H1 (cell line): ENCODE measurements around the gene PHOX2A. TPM values are rescaled to one million over a fixed set of nuclear protein-coding genes. Genes with fewer than 3 reads are reported as not detected.
A peak's percentile ranks its signal among the peaks of the same experiment; 100 is the strongest.

ENCODE experiments used
- CTCF ChIA-PET: fragments of 300-600 bp; sonication (Branson Sonifier 250); formaldehyde crosslinking; loops from one replicate; lab custom pipeline; 2021; ENCODE audit not compliant: partially characterized antibody; lab: Charles Lee
- POLR2A ChIA-PET: fragments of 300-600 bp; sonication (Branson Sonifier 250); formaldehyde crosslinking; loops from one replicate; lab custom pipeline; 2021; ENCODE audit warnings: inconsistent platforms; ENCODE audit not compliant: partially characterized antibody; lab: Charles Lee
- DNase-seq, 2 experiments: peaks; one replicate each; pipeline versions ENCODE4 v3.0.0 to v3.0.0-alpha.2; 2010 to 2022; ENCODE audit warnings: low spot score in 2 of 2, low read depth in 1 of 2, mixed read lengths in 1 of 2
- FAIRE-seq: peaks from 2 replicates; lab custom pipeline; 2011; peaks lifted over from hg19 to GRCh38; lab: Jason Lieb, UNC
- H2AFZ ChIP-seq: 2 replicates; pipeline ENCODE4 v1.8.1; 2012; ENCODE audit warnings: low read length, inconsistent platforms
- H2AK5ac ChIP-seq: 2 replicates; pipeline ENCODE4 v1.6.1; 2013; ENCODE audit warnings: low read depth, low read length
- H2BK120ac ChIP-seq: replicated peaks from 2 replicates; pipeline ENCODE3; 2013; ENCODE audit warnings: low read depth, low read length, inconsistent platforms
- H2BK12ac ChIP-seq: 2 replicates; pipeline ENCODE4 v1.6.1; 2013; ENCODE audit warnings: low read depth, low read length
- H2BK15ac ChIP-seq: 2 replicates; pipeline ENCODE4 v1.6.1; 2013; ENCODE audit warnings: low read length
- H2BK20ac ChIP-seq: 2 replicates; pipeline ENCODE4 v1.6.1; 2013; ENCODE audit warnings: low read length
- H2BK5ac ChIP-seq: 2 replicates; pipeline ENCODE4 v1.6.1; 2013; ENCODE audit warnings: low read depth, low read length
- H3K14ac ChIP-seq: 2 replicates; pipeline ENCODE4 v1.6.1; 2013; ENCODE audit warnings: inconsistent platforms; ENCODE audit not compliant: insufficient read length
- H3K18ac ChIP-seq: 2 replicates; pipeline ENCODE4 v1.6.1; 2013; ENCODE audit warnings: low read length; ENCODE audit errors: extremely low read depth
- H3K23ac ChIP-seq: 2 replicates; pipeline ENCODE4 v1.6.1; 2013; ENCODE audit warnings: inconsistent platforms; ENCODE audit not compliant: insufficient read length
- H3K23me2 ChIP-seq: 2 replicates; pipeline ENCODE4 v1.6.1; 2013; ENCODE audit warnings: low read depth, low read length
- H3K27ac ChIP-seq: 2 replicates; pipeline ENCODE4 v1.6.1; 2011; ENCODE audit warnings: low read depth, low read length, inconsistent platforms
- H3K27me3 ChIP-seq, 4 experiments: replicated peaks in 1 of 4; 1 replicate in 1 of 4; 2 replicates in 3 of 4; pipeline versions ENCODE4 v1.6.1 to v1.8.1; 2011 to 2013; ENCODE audit warnings: low read length in 3 of 4, mild to moderate bottlenecking in 3 of 4, inconsistent platforms in 2 of 4, mixed read lengths in 2 of 4, moderate library complexity in 1 of 4; ENCODE audit not compliant: control insufficient read depth in 3 of 4, insufficient read depth in 3 of 4; ENCODE audit errors: extremely low read depth in 1 of 4
- H3K36me3 ChIP-seq, 4 experiments: 2 replicates each; pipeline versions ENCODE4 v1.6.1 to v1.8.1; 2011 to 2013; ENCODE audit warnings: mild to moderate bottlenecking in 4 of 4, low read length in 3 of 4, moderate library complexity in 2 of 4, control low read depth in 1 of 4, inconsistent platforms in 1 of 4; ENCODE audit not compliant: insufficient read depth in 4 of 4, control insufficient read depth in 2 of 4
- H3K4ac ChIP-seq: replicated peaks from 2 replicates; pipeline ENCODE3; 2013; ENCODE audit warnings: low read length, low read depth, mixed read lengths, inconsistent platforms; ENCODE audit not compliant: insufficient read length
- H3K4me1 ChIP-seq, 4 experiments: replicated peaks in 1 of 4; 1 replicate in 1 of 4; 2 replicates in 3 of 4; pipeline versions ENCODE4 v1.6.1 to v1.8.1; 2011 to 2013; ENCODE audit warnings: low read length in 3 of 4, inconsistent platforms in 2 of 4, mixed read lengths in 1 of 4; ENCODE audit not compliant: insufficient read depth in 4 of 4, control insufficient read depth in 3 of 4
- H3K4me2 ChIP-seq, 2 experiments: 2 replicates each; pipeline versions ENCODE4 v1.6.1 to v1.8.1; 2011 to 2013; ENCODE audit warnings: low read depth in 2 of 2, low read length in 2 of 2, control low read depth in 1 of 2, inconsistent platforms in 1 of 2, mild to moderate bottlenecking in 1 of 2; ENCODE audit not compliant: insufficient read depth in 1 of 2
- H3K4me3 ChIP-seq, 4 experiments: fragments of 200-600, 300-600 bp in 1 of 4; sonication (generic), shearing (Covaris generic), sonication (Bioruptor Twin) in 1 of 4; 2 replicates each; pipeline versions ENCODE4 v1.5.1 to v1.8.1; 2011 to 2016; ENCODE audit warnings: low read length in 4 of 4, low read depth in 3 of 4, control low read depth in 2 of 4, inconsistent platforms in 2 of 4, mild to moderate bottlenecking in 2 of 4, mixed read lengths in 1 of 4, moderate library complexity in 1 of 4; ENCODE audit not compliant: insufficient read depth in 2 of 4; ENCODE audit errors: extremely low read depth in 1 of 4
- H3K56ac ChIP-seq: replicated peaks from 2 replicates; pipeline ENCODE3; 2013; ENCODE audit warnings: low read depth, mild to moderate bottlenecking, mixed read lengths, low read length, inconsistent platforms; ENCODE audit not compliant: insufficient read length
- H3K79me1 ChIP-seq: 2 replicates; pipeline ENCODE4 v1.6.1; 2013; ENCODE audit warnings: low read depth, low read length, control low read depth
- H3K79me2 ChIP-seq, 2 experiments: 2 replicates each; pipeline versions ENCODE4 v1.6.1 to v1.8.1; 2012 to 2013; ENCODE audit warnings: low read length in 2 of 2, mild to moderate bottlenecking in 2 of 2, inconsistent platforms in 1 of 2; ENCODE audit not compliant: insufficient read depth in 2 of 2, control insufficient read depth in 1 of 2
- H3K9ac ChIP-seq, 4 experiments: replicated peaks in 1 of 4; 1 replicate in 1 of 4; 2 replicates in 3 of 4; pipeline versions ENCODE4 v1.6.1 to v1.8.1; 2011 to 2013; ENCODE audit warnings: low read depth in 3 of 4, low read length in 3 of 4, control low read depth in 2 of 4, mild to moderate bottlenecking in 2 of 4, moderate library complexity in 2 of 4, inconsistent platforms in 1 of 4; ENCODE audit errors: extremely low read depth in 1 of 4
- H3K9me3 ChIP-seq, 2 experiments: 2 replicates each; pipeline versions ENCODE4 v1.6.1 to v1.8.1; 2012 to 2013; ENCODE audit warnings: mild to moderate bottlenecking in 2 of 2, moderate library complexity in 2 of 2, control low read depth in 1 of 2, inconsistent platforms in 1 of 2, low read depth in 1 of 2, low read length in 1 of 2, mixed read lengths in 1 of 2; ENCODE audit not compliant: insufficient read depth in 2 of 2
- H4K20me1 ChIP-seq, 2 experiments: replicated peaks in 1 of 2; 2 replicates each; pipeline versions ENCODE3 to v1.8.1; 2011 to 2013; ENCODE audit warnings: inconsistent platforms in 2 of 2, low read length in 2 of 2, mild to moderate bottlenecking in 1 of 2; ENCODE audit not compliant: insufficient read depth in 2 of 2, control insufficient read depth in 1 of 2
- H4K5ac ChIP-seq: 2 replicates; pipeline ENCODE4 v1.6.1; 2013; ENCODE audit warnings: low read length, low read depth, mixed read lengths, inconsistent platforms; ENCODE audit not compliant: insufficient read length
- H4K8ac ChIP-seq: 2 replicates; pipeline ENCODE4 v1.8.0; 2013; ENCODE audit warnings: mild to moderate bottlenecking, moderate library complexity, low read length, inconsistent platforms; ENCODE audit not compliant: insufficient read depth; ENCODE audit errors: extremely low read depth
- H4K91ac ChIP-seq: replicated peaks from 2 replicates; pipeline ENCODE3; 2013; ENCODE audit warnings: low read length, mixed read lengths, inconsistent platforms; ENCODE audit not compliant: insufficient read length
- ATF3 ChIP-seq: IDR thresholded peaks from 2 replicates; pipeline ENCODE4 v1.6.1; 2011; ENCODE audit warnings: low read depth, mild to moderate bottlenecking, low read length; ENCODE audit not compliant: insufficient read depth
- BACH1 ChIP-seq: IDR thresholded peaks from 2 replicates; pipeline ENCODE4 v1.6.1; 2012; ENCODE audit warnings: low read length, improper control_type of control experiment
- EZH2 ChIP-seq: fragments of 200-600 bp; sonication (generic); IDR thresholded peaks from 2 replicates; pipeline ENCODE4 v1.7.1; 2012; ENCODE audit warnings: low read depth, mild to moderate bottlenecking, moderate library complexity, low read length, inconsistent platforms; ENCODE audit not compliant: severe bottlenecking
- RNF2 ChIP-seq: fragments of 200-900, 300-1000 bp; sonication (generic); IDR thresholded peaks from 2 replicates; pipeline ENCODE4 v1.7.1; 2016; ENCODE audit warnings: borderline replicate concordance, low read depth, mild to moderate bottlenecking, antibody characterized with exemption, low read length; ENCODE audit not compliant: poor library complexity, severe bottlenecking; ENCODE audit errors: missing control alignments
- SUZ12 ChIP-seq: fragments of 200-600 bp; sonication (generic); IDR thresholded peaks from 2 replicates; pipeline ENCODE4 v1.6.1; 2012; ENCODE audit warnings: mild to moderate bottlenecking, inconsistent platforms, low read length, moderate library complexity, mixed read lengths
- WGBS, 2 experiments: shearing (Covaris generic) in 1 of 2; methylation state at CpG; one replicate each; pipeline versions ENCODE4 v1.1.6 to v1.1.7; 2013 to 2015; ENCODE audit warnings: low lambda C conversion rate in 2 of 2, mixed read lengths in 2 of 2, inconsistent platforms in 1 of 2, low coverage in 1 of 2, missing lambda C conversion rate in 1 of 2; ENCODE audit not compliant: insufficient replicate concordance in 2 of 2, insufficient coverage in 1 of 2, insufficient read length in 1 of 2; ENCODE audit errors: extremely low coverage in 1 of 2, missing lambda C conversion rate in 1 of 2; 5-methylcytosine and 5-hydroxymethylcytosine counted together
- polyA plus RNA-seq, 7 experiments: library from polyadenylated mRNA; depleted of rRNA in 3 of 7; stranded (reverse) in 5 of 7; unstranded in 2 of 7; fragments of >200 nt in 5 of 7; fragments of 200-250 nt in 2 of 7; gene quantifications; 1 replicate in 5 of 7; 2 replicates in 1 of 7; 4 replicates in 1 of 7; pipeline versions ENCODE4 v1.2.1 to v1.2.3, GENCODE V29; 2011 to 2013; ENCODE audit warnings: missing spikeins in 2 of 7, mixed read lengths in 2 of 7
- total RNA-seq: library from RNA; stranded (reverse); fragmentation: NEBNext Ultra II Directional; extraction: Animal tissue kit (Norgen Biotek cat#: 25700); gene quantifications from 2 replicates; pipeline ENCODE4 v1.2.1, GENCODE V29; 2021

Gene PHOX2A
- total and polyA plus RNA-seq, 2 of the 8 experiments (the other 6 are each of a cell fraction or from before 2014, with no cell fraction given), result 0.67 TPM; not detected in 1

GRCh38 chr11:72240461-72241290, 3.3 kb downstream of the PHOX2A start:
- peaks cover 5 to 40% (median 24%) of the 10 kb centered on the region in 4 experiments for H3K4me1 ChIP-seq
- H3K27ac ChIP-seq, result no peak overlapping the region
- H3K9me3 ChIP-seq, result no peaks in the 10 kb centered on the region; a peak in 1 of 4 replicates
- H3K14ac ChIP-seq, result no peak overlapping the region
- H3K23me2 ChIP-seq, result peaks cover 20% of the 10 kb centered on the region; the same call in 1 of the 2 replicates
- H2AK5ac ChIP-seq, result no peak overlapping the region
- CTCF ChIA-PET, result interaction anchor here (0.7 to 10.0 kb wide), 7 partner anchors 13 to 191 kb away, joined by 3 to 101 read pairs (median 4); partner anchors contain the start of genes CLPB and INPPL1
- H3K4me3 ChIP-seq, result peak overlapping the region; percentile 7 to 60 (median 34); a peak in 5 of 8 replicates
- no peak overlapping the region for H2BK5ac ChIP-seq
- H3K56ac ChIP-seq, result no peak overlapping the region
- H3K79me1 ChIP-seq, result no peaks in the 10 kb centered on the region
- H2BK20ac ChIP-seq, result no peak overlapping the region
- H3K4me2 ChIP-seq, result peak overlapping the region; percentile 87 to 90
- POLR2A ChIA-PET, result interaction anchor here (0.7 to 7.7 kb wide), 4 partner anchors 15 to 128 kb away, joined by 3 to 160 read pairs (median 6); partner anchors contain the start of genes ANAPC15 and INPPL1
- H3K4ac ChIP-seq, result peak overlapping the region; percentile 71
- FAIRE-seq (no peak), DNase-seq (peak in 1 of 2 experiments; percentile 68)
- no peak for TF ChIP-seq ATF3
- peak; percentile 95 for TF ChIP-seq EZH2
- peak; percentile 93 for TF ChIP-seq SUZ12
- TF ChIP-seq RNF2, result peak; percentile 61
- peak; percentile 40; the same call in 1 of the 2 replicates for TF ChIP-seq BACH1
- peaks cover 56 to 72% (median 68%) of the 10 kb centered on the region in 4 experiments for H3K27me3 ChIP-seq
- peaks cover 4 to 17% (median 8%) of the 10 kb centered on the region in 4 experiments; a peak in 6 of 8 replicates for H3K36me3 ChIP-seq
- no peak overlapping the region for H2AFZ ChIP-seq
- no peak overlapping the region for H3K23ac ChIP-seq
- H2BK15ac ChIP-seq, result no peak overlapping the region; the same call in 1 of the 2 replicates
- 12% methylated on average over 35 of the region's 44 CpGs; no CpG with 5 or more reads in 1 of the 2 experiments for WGBS, 2 experiments
- H3K18ac ChIP-seq, result peak overlapping the region; percentile 87; the same call in 1 of the 2 replicates
- no peak overlapping the region for H4K5ac ChIP-seq
- H2BK120ac ChIP-seq, result no peak overlapping the region
- H3K9ac ChIP-seq, result no peak overlapping the region
- peaks cover 8 to 11% of the 10 kb centered on the region in 2 experiments for H4K20me1 ChIP-seq
- no peak overlapping the region for H4K8ac ChIP-seq
- no peaks in the 10 kb centered on the region for H3K79me2 ChIP-seq
- peak overlapping the region; percentile 20; the same call in 1 of the 2 replicates for H2BK12ac ChIP-seq
- no peak overlapping the region for H4K91ac ChIP-seq
